HepG2 (cell line): ENCODE data around the gene NUP133. TPM values are rescaled to one million over a fixed set of nuclear protein-coding genes. Genes with fewer than 3 reads are reported as not detected.

Experiments used
- CHCHD3 ChIP-seq: sonication (generic); formaldehyde crosslinking; IDR thresholded peaks from 2 replicates; pipeline ENCODE4 v1.8.0; 2022; ENCODE audit warnings: mild to moderate bottlenecking, missing genetic modification reagents, moderate library complexity
- HHEX ChIP-seq: IDR thresholded peaks from 2 replicates; pipeline ENCODE4 v1.6.1; 2016; ENCODE audit warnings: control low read depth
- ISX ChIP-seq: sonication (generic); formaldehyde crosslinking; conservative IDR thresholded peaks from 2 replicates; pipeline ENCODE4 v1.5.0; 2020; ENCODE audit warnings: missing genetic modification reagents
- MTA1 ChIP-seq: sonication (generic); formaldehyde crosslinking; IDR thresholded peaks from 2 replicates; pipeline ENCODE4 v1.4.0; 2020; ENCODE audit warnings: missing genetic modification reagents, mild to moderate bottlenecking, borderline replicate concordance
- NFIB ChIP-seq: sonication (generic); formaldehyde crosslinking; IDR thresholded peaks from 2 replicates; pipeline ENCODE4 v1.9.0; 2021; ENCODE audit warnings: missing genetic modification reagents, mild to moderate bottlenecking, borderline replicate concordance
- PRDM15 ChIP-seq: sonication (generic); formaldehyde crosslinking; IDR thresholded peaks from 2 replicates; pipeline ENCODE4 v1.4.0; 2020; ENCODE audit warnings: missing genetic modification reagents
- ZMYM4 ChIP-seq: sonication (generic); formaldehyde crosslinking; IDR thresholded peaks from 2 replicates; pipeline ENCODE4 v1.8.1; 2023; ENCODE audit warnings: mild to moderate bottlenecking, missing genetic modification reagents
- ZNF101 ChIP-seq: sonication (generic); formaldehyde crosslinking; IDR thresholded peaks from 2 replicates; pipeline ENCODE4 v1.4.0; 2020; ENCODE audit warnings: mild to moderate bottlenecking, low read depth, missing genetic modification reagents, borderline replicate concordance
- ZNF562 ChIP-seq: sonication (generic); formaldehyde crosslinking; IDR thresholded peaks from 2 replicates; pipeline ENCODE4 v1.8.0; 2022; ENCODE audit warnings: missing genetic modification reagents, borderline replicate concordance
- ZNF850 ChIP-seq: sonication (generic); formaldehyde crosslinking; conservative IDR thresholded peaks from 2 replicates; pipeline ENCODE4 v1.9.0; 2021; ENCODE audit warnings: mild to moderate bottlenecking, missing genetic modification reagents
- ZSCAN9 ChIP-seq: IDR thresholded peaks from 2 replicates; pipeline ENCODE4 v1.6.1; 2016; ENCODE audit warnings: borderline replicate concordance
- polyA plus RNA-seq, 8 experiments: library from polyadenylated mRNA; depleted of rRNA in 3 of 8; stranded (reverse) in 7 of 8; unstranded in 1 of 8; fragments of >200 nt; fragmentation: Illumina TruSeq in 4 of 8; extraction: Trizol in 4 of 8; gene quantifications; 2 replicates each; pipeline versions ENCODE4 v1.2.1 to v1.2.3, GENCODE V29; 2011 to 2016; ENCODE audit warnings: low read depth in 4 of 8, missing spikeins in 1 of 8, mixed read lengths in 1 of 8; ENCODE audit not compliant: insufficient read depth in 1 of 8
- total RNA-seq, 5 experiments: library from RNA; depleted of rRNA; stranded (reverse); fragments of >200 nt; fragmentation: Illumina TruSeq; extraction: Trizol; gene quantifications; 2 replicates each; pipeline ENCODE4 v1.2.3, GENCODE V29; 2016; ENCODE audit warnings: low read depth in 1 of 5
- TF ChIP-seq, protein P1 (sequence below), 2 experiments: sonication (generic) in 1 of 2; formaldehyde crosslinking in 1 of 2; IDR thresholded peaks; 2 replicates each; pipeline versions ENCODE4 v1.6.1 to v1.9.0; 2014 to 2022; ENCODE audit warnings: antibody characterized with exemption in 1 of 2, borderline replicate concordance in 1 of 2, inconsistent platforms in 1 of 2, low read depth in 1 of 2, missing genetic modification reagents in 1 of 2
- TF ChIP-seq, protein P2 (sequence below): sonication (generic); formaldehyde crosslinking; IDR thresholded peaks from 2 replicates; pipeline ENCODE4 v1.8.0; 2022; ENCODE audit warnings: mild to moderate bottlenecking, missing genetic modification reagents, moderate library complexity
- TF ChIP-seq, protein P3 (sequence below): sonication (generic); formaldehyde crosslinking; IDR thresholded peaks from 2 replicates; pipeline ENCODE4 v1.4.0; 2020; ENCODE audit warnings: missing genetic modification reagents

The NUP133 gene
- total and polyA plus RNA-seq, 2 of the 13 experiments (the other 11 are each of a cell fraction or from before 2014, with no cell fraction given), result 17.7 to 45.6 TPM

GRCh38 chr1:229430761-229431283 is 77.3 kb downstream of the NUP133 start (continued):
- TF ChIP-seq, protein P1, sequence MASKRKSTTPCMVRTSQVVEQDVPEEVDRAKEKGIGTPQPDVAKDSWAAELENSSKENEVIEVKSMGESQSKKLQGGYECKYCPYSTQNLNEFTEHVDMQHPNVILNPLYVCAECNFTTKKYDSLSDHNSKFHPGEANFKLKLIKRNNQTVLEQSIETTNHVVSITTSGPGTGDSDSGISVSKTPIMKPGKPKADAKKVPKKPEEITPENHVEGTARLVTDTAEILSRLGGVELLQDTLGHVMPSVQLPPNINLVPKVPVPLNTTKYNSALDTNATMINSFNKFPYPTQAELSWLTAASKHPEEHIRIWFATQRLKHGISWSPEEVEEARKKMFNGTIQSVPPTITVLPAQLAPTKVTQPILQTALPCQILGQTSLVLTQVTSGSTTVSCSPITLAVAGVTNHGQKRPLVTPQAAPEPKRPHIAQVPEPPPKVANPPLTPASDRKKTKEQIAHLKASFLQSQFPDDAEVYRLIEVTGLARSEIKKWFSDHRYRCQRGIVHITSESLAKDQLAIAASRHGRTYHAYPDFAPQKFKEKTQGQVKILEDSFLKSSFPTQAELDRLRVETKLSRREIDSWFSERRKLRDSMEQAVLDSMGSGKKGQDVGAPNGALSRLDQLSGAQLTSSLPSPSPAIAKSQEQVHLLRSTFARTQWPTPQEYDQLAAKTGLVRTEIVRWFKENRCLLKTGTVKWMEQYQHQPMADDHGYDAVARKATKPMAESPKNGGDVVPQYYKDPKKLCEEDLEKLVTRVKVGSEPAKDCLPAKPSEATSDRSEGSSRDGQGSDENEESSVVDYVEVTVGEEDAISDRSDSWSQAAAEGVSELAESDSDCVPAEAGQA (IDR thresholded peaks at IDR 0.05; ENCODE audit: low read depth), result no peak
- TF ChIP-seq, protein P1 (CRISPR knock-in tag; IDR thresholded peaks at IDR 0.05; ENCODE audit: borderline replicate concordance), result no peak
- TF ChIP-seq NFIB (CRISPR knock-in tag), result no peak
- TF ChIP-seq CHCHD3 (CRISPR knock-in tag), result no peak
- peak; percentile 85 for TF ChIP-seq ZSCAN9
- no peak for TF ChIP-seq PRDM15
- TF ChIP-seq ZMYM4 (CRISPR knock-in tag), result no peak
- TF ChIP-seq ISX (CRISPR knock-in tag), result no peak
- TF ChIP-seq HHEX (CRISPR knock-in tag), result no peak
- no peak for TF ChIP-seq ZNF562 (CRISPR knock-in tag)
- TF ChIP-seq, protein P2, sequence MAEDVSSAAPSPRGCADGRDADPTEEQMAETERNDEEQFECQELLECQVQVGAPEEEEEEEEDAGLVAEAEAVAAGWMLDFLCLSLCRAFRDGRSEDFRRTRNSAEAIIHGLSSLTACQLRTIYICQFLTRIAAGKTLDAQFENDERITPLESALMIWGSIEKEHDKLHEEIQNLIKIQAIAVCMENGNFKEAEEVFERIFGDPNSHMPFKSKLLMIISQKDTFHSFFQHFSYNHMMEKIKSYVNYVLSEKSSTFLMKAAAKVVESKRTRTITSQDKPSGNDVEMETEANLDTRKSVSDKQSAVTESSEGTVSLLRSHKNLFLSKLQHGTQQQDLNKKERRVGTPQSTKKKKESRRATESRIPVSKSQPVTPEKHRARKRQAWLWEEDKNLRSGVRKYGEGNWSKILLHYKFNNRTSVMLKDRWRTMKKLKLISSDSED (CRISPR knock-in tag), result no peak
- TF ChIP-seq ZNF850, result no peak
- no peak for TF ChIP-seq ZNF101 (CRISPR knock-in tag)
- TF ChIP-seq, protein P3, sequence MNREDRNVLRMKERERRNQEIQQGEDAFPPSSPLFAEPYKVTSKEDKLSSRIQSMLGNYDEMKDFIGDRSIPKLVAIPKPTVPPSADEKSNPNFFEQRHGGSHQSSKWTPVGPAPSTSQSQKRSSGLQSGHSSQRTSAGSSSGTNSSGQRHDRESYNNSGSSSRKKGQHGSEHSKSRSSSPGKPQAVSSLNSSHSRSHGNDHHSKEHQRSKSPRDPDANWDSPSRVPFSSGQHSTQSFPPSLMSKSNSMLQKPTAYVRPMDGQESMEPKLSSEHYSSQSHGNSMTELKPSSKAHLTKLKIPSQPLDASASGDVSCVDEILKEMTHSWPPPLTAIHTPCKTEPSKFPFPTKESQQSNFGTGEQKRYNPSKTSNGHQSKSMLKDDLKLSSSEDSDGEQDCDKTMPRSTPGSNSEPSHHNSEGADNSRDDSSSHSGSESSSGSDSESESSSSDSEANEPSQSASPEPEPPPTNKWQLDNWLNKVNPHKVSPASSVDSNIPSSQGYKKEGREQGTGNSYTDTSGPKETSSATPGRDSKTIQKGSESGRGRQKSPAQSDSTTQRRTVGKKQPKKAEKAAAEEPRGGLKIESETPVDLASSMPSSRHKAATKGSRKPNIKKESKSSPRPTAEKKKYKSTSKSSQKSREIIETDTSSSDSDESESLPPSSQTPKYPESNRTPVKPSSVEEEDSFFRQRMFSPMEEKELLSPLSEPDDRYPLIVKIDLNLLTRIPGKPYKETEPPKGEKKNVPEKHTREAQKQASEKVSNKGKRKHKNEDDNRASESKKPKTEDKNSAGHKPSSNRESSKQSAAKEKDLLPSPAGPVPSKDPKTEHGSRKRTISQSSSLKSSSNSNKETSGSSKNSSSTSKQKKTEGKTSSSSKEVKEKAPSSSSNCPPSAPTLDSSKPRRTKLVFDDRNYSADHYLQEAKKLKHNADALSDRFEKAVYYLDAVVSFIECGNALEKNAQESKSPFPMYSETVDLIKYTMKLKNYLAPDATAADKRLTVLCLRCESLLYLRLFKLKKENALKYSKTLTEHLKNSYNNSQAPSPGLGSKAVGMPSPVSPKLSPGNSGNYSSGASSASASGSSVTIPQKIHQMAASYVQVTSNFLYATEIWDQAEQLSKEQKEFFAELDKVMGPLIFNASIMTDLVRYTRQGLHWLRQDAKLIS (CRISPR knock-in tag), result no peak
- TF ChIP-seq MTA1 (CRISPR knock-in tag), result no peak
